SKM-1 treated with dmso at 0.1 percent for 144 hours (cell line): ENCODE results near the gene GNAT1.

Experiments used
- DNase-seq: peaks from one replicate; lab custom pipeline; 2025; ENCODE audit not compliant: unreplicated experiment; lab: John Stamatoyannopoulos, UW

The GNAT1 gene

DNA sequence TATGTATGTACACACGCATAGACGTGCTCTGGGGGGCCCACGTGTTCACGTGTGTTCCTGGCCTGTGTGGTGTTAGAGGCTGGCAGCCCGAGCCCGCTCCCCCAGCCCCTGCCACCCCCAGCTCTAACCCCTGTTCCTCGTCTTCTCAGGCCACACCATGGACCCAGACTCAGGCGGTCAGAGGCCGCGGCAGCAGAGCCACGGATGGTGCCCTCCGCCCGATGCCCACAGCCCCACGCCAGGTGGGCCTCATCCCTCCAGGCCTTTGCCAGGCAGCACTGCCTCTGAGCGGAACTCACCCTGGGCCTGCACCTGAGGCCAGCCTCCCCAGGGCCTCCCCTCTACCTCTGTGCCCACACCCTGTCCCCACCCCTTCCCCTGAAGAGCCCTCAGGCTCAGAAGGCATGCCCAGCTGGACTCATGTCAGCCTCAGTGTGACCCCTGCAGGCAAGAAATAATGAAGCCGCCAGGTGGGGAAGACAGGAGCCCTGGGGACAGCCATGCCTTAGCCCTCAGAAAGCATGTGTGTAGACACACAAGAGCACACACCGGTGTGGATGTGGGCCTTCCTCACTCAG, 16.4 kb upstream of the GNAT1 start:
- no peak for DNase-seq

DNA sequence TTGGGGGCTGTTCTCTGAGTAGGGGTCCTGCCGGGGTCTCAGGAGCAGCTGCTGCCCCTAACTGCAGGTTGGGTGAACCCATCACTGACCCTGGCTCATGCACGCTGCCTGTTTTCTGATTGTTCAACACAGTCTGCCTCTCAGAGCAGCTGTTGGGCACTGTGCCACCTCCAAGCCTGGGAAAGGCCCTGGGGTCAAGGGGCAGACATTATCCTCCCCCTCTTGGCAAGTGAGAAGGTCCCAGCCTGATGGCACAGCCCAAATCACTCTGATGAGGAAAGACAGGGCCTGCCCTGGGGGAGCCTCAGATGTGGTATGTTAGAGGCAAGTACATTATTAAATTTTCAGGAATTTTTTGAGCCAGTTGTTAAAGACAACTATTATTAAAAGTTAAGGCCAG, 14.1 kb upstream of the GNAT1 start:
- DNase-seq = no peak

DNA sequence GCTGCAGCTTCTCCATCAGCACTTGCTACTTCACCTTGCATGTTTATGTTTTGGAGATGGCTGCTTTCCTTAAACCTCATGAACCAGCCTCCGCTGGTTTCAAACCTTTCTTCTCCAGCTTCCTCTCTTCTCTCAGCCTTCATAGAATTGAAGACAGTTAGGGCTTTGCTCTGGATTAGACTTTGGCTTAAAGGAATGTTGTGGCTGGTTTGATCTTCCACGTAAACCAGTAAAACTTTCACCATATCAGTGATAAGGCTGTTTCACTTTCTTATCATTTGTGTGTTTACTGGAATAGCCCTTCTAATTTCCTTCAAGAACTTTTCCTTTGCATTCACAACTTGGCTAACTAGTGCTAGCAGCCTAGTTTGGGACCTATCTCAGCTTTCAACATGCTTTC, 11.7 kb upstream of the GNAT1 start:
- no peak for DNase-seq

DNA sequence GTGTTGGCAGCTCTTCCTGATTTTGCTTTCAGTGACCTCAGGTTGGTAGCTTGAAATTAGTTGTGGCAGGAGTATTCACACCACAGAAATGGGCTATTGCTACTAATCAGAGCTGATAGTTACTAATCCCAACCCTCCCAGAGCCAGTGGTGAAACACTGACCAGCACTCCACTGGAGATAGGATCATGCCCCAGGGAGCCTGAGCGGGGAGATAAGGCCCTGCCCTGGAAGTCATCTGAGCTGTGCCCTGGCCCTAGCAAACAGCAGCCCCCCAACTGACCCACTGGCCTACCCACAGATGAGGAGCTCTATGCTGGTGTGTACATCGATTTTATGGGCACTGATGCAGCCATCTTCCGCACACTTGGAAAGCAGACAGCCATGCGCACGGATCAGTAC, 9.4 kb upstream of the GNAT1 start:
- DNase-seq = no peak

DNA sequence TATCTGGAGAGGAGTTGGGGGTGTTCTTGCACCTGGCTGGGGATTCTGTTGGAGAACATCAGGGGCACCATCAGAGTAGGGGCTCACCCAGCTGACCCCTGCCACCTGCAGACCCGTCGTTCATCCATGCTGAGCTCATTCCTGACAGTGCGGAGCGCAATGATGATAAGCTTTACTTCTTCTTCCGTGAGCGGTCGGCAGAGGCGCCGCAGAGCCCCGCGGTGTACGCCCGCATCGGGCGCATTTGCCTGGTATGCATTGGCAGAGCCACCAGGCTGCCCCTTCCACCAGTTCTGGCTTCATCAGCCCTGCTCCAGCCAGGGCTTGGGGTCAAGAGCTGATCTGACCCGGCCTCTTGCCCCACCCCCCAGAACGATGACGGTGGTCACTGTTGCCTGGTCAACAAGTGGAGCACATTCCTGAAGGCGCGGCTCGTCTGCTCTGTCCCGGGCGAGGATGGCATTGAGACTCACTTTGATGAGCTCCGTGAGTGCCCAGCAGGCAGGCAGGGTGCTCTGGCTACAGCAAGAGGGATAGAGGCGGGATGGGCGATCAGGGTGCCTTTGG, 8.8 kb upstream of the GNAT1 start:
- no peak for DNase-seq

DNA sequence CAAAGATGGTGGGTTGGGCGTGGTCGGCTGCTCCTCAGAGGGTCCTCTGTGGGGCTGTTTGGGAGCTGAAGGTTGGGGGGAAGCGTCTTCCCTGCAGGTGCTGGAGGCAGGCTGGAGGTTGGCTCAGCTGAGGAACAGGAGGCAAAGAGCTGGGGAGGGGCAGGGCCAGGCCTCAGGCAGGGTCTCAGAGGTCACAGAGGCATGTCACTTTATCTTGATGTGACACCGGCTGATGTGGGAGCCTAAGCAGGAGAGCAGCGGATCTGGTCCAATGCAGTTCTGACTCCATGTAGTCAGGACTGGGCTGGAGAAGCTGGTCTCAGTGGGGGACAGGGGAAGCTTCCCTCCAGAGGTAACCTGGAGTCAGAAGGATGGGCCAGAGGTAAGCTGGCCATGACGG, 7.7 kb upstream of the GNAT1 start:
- no peak for DNase-seq

DNA sequence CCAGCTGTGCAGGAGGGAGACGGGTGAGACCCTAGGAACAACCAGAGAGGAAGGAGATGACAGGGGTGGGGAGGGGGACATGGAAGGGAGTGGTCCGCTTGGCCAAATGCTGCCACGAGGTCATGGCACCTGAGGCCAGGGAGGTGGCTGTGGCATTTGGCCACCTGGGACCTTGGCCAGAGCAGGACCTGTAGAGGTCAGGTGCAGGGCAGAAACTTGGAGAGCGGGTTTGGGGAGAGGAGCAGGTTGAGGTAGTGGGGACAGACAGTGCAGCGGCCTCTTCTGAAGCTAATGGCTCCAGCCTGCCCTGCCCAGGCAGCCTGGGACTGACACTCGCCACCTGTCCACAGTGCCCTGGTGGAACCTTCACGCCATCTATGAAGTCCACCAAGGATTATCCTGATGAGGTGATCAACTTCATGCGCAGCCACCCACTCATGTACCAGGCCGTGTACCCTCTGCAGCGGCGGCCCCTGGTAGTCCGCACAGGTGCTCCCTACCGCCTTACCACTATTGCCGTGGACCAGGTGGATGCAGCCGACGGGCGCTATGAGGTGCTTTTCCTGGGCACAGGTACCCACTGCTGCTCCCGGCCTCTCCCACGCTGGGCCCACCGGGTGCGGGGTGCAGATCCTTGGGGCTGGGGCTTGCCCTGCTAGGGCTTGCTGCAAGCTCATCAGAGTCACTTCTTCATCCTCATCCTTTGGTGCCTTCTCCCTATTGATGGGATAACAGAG, 7.0 kb upstream of the GNAT1 start:
- no peak for DNase-seq

DNA sequence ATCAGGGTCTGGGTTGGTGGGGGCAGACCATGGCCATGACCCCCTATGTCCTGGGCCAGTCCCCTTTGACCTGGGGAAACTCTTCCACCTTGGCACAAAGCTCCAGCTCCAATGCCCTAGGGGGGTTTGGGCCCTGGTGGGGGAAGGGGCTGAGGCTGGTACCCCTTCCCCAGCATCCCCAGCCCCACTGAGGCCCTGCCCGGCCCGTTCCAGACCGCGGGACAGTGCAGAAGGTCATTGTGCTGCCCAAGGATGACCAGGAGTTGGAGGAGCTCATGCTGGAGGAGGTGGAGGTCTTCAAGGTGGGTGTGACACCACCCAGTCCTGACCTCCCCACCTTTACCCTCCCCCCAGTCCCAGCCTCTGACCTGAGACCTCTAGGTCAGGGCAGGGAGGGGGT, 6.2 kb upstream of the GNAT1 start:
- DNase-seq = no peak

DNA sequence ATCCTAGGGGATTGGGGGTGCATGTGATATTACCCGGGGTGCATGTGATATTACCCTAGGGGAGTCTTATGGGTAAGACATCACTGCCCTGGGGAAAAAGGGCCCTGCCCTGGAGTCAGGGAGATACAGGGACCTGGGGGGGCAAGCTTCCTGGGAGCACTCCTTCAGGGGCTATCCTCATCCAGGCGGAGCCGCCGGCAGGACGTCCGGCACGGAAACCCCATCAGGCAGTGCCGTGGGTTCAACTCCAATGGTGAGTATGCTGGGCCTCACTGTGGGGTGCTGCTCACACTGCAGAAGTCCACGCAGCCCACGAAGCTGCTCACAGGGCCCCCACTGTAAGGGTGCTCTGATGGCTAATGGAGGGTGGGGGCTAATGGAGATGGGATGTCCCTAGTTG, 5.3 kb upstream of the GNAT1 start:
- DNase-seq = no peak

DNA sequence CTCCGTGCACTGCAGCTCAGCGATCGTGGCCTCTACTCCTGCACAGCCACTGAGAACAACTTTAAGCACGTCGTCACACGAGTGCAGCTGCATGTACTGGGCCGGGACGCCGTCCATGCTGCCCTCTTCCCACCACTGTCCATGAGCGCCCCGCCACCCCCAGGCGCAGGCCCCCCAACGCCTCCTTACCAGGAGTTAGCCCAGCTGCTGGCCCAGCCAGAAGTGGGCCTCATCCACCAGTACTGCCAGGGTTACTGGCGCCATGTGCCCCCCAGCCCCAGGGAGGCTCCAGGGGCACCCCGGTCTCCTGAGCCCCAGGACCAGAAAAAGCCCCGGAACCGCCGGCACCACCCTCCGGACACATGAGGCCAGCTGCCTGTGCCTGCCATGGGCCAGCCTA, 3.7 kb upstream of the GNAT1 start:
- DNase-seq = no peak

DNA sequence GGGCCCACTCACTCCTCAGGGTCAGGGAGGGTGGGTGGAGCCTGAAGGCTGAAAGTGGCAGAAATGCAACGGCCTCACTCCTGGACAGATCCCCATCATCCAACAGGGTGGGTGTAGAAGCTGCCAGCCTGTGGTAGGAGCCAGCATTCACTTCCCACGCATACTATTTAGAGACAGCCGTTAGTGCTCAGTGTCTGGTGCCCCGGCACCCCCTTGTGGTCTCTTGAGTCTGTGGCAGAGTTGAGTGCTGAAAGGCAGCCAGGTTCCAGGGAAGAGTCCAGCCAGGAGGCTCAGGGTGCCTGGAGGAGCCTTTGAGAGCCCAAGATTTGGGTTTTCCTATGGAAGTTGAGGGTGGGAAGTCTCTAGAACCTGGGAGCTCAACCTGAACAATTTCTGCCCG, 2.1 kb upstream of the GNAT1 start:
- DNase-seq = peak; percentile 73

DNA sequence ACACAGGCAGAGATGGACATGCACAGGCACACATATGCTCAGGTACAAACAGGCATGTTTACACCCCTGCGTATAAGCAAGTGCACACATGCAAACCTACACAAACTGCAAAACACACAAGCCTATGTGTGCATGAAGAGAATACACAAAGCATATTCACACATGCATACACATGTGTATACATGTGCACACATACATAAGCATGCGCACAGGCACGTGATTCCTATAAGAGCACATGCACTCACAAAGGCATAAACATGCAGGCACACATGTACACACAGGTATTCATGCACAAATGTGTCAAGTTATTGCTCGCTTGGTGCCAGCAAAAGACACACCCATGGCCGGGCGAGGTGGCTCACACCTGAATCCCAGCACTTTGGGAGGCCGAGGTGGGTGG, 1.4 kb upstream of the GNAT1 start:
- DNase-seq = no peak

DNA sequence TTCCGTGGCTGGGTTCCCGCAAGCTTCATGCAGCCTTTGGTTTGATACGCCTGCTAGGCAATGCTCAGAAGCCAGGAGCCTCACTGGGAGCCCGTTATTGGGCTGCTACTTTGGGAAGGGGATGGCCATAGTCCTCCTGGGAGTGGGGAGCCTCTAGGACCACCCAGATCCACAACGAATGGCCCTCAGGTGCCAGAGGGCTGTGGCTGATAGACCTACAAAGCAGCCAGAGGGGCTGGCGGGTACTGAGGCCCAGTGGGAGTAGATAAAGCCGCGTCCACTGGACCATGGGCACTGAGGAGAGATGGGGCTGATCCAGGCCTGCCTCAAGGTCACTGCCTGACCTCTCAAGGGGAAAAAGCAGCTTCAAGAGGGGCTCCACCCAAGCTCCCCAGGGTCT, 714 bp downstream of the GNAT1 start:
- no peak for DNase-seq

DNA sequence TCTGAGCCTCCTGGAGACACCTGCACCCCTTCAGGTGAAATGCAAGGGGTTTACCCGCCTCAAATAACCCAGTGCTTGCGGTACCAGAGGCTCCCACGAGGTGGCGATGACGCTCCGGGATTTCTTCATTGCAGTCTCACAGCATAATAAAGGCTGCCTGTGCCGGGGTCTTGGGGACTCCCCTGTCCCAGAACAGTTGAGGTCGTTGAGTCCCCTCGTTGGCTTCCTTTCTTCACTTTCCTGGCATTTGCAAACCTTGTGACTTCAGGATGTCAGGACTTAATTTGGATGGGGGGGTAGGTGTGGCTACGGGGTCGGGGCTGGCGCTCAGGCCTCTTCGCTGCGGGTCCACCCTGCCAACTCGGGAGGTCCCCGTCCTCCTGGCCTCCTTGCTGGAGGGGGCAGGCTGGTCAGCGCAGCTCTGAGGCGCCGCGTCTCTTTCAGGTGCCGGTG, 1.3 kb downstream of the GNAT1 start:
- peak; percentile 47 for DNase-seq

DNA sequence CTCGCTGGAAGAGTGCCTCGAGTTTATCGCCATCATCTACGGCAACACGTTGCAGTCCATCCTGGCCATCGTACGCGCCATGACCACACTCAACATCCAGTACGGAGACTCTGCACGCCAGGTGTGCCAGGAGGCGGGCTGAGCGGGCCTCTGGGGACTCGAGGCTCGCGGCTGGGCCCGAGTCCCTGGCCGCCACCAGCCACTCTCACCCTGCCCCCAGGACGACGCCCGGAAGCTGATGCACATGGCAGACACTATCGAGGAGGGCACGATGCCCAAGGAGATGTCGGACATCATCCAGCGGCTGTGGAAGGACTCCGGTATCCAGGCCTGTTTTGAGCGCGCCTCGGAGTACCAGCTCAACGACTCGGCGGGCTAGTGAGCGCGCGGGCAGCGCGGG, 1.9 kb downstream of the GNAT1 start:
- no peak for DNase-seq

DNA sequence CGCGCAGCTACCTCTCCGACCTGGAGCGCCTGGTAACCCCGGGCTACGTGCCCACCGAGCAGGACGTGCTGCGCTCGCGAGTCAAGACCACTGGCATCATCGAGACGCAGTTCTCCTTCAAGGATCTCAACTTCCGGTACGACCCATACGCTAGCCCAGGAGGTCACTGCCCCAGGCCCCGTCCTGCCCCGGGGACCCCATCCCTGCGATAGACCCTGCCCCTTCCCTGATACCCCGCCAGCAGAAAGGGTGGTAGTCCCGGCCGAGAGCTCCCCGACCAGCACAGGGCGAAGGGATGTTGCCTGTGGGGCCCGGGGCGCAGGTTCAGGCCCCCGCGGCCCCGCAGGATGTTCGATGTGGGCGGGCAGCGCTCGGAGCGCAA, 2.3 kb downstream of the GNAT1 start:
- DNase-seq = no peak

DNA sequence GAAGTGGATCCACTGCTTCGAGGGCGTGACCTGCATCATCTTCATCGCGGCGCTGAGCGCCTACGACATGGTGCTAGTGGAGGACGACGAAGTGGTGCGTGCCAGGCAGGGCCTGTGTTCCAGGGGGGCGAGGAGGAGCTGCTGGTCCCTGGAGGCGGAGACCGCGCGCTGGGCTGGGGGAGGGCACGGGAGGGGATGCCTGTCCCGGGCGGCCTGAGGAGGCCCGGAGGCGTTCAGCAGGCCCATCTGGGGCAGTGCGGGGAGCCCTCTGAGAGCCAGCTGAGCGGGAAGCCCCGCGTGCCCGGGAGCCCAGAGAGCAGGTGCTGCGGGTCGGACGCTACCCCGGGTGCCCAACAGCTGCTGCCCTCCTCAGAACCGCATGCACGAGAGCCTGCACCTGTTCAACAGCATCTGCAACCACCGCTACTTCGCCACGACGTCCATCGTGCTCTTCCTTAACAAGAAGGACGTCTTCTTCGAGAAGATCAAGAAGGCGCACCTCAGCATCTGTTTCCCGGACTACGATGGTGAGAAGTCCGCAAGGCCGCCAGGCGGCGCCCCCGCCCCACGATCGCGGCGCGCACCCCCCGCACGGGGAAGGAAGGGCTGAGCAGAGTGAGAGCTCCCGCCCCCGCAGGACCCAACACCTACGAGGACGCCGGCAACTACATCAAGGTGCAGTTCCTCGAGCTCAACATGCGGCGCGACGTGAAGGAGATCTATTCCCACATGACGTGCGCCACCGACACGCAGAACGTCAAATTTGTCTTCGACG, 2.9 kb downstream of the GNAT1 start:
- DNase-seq = peak; percentile 39

DNA sequence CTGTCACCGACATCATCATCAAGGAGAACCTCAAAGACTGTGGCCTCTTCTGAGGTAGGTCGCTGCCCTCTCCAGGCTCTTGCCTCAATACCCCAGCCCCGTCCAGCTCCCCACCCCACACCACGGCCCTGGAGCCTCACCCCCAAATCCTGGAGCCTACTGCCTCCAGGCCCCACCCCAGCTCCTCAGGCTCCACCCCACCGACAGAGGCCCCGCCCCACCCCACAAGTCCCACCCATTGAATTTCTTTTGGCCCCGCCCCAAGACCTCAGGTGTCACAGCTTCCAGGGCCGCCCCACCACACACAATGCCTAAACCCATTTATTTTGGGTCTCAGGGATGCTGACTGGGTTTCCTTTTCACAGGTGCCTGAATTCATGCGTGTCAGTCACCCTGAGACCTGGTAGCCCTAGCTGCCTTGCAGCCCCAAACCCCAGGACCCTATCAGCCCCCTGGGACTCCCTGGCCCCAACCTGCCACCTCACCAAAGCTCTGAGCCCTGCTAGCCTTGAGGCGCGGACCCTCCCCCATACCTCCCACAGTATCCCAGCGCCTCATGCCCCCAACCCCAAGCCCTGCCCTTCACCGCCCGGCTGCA, 3.6 kb downstream of the GNAT1 start:
- DNase-seq = no peak

DNA sequence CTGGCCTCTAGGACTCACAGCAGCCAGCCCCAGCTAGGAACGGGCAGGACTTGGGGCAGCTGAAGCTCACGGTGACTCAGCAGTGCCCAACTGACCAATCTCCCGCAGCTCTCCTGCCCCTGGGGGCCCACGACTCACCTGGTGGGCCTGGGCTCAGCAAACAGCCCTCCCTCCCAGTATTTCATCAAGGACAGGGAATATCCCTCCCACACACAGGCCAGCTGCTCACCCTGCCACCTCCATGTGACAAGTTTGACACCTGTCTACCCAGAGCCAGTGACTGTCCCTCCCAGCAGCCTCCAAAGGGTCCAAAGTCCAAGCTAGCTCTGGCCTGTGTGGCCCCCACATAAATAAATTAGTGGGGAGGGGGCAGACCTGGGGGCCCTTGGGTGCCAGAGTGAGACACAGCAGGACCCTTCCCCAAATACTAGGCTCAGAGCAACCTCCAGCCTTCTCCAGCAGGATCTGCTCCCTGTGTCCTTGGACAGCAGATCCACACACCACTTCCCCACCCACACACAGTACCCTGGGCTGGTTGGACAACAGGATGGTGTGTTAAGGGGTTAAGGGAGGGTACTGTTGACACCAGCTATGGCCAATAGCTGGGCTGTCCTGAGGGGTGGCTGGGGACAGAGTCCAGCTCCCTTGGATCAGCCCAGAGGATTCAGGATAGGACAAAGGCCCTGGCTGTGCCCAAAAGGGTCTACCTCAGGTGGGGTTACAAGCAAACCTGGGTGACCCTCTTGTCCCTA, 4.3 kb downstream of the GNAT1 start:
- DNase-seq = no peak

DNA sequence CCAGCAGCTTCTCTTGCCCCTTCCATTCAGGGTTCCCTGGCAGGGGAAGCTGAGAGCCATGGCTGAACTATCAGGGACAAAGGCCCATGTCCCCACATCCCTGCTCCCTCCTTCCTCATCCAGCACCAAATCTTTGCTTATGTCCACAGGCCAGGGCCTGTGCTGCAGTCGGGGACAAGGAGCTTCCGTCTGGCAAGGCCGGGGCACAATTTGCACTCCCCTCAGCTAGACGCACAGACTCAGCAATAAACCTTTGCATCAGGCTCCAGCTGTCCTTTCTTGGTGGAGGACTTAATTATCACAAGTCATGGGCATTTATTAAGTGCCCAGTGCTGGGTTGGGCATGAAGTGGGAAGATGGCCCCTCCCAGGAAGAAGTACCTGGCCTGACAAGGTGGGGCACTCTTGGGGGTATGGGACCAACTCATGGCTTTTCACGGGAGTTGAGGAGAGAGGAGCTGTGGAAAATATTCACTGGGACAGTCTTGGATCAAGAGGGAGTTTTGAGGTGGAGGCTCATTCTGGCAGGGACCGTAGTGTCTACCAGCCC, 4.9 kb downstream of the GNAT1 start:
- no peak for DNase-seq
